Measurements from ENCODE around the gene SPTBN5. TPM values are rescaled to one million over a fixed set of nuclear protein-coding genes. Genes with fewer than 3 reads are reported as not detected.

Gene SPTBN5
- total and polyA plus RNA-seq, 2 experiments from 2014 or later = 0.70 to 2.1 TPM

DNA sequence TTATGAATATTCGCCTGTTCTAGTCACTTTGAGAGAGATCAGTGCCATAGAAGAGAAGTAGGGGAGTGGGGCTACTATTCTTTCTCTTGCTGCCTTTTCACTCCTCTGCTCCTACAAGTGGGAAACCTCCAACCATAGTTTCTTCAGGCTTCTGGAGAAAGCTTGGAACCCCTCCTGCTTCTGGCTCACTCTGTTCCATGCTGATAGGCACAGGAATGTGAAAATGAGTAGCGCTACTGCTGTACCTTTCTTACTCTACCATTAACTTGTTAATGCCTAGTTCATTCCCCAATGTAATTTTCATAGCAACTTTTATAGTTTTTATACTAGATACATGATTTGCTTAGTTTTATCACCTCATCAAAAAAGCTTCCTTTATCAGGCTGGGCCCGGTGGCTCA lies 92.7 kb downstream of the SPTBN5 start:
- Histone ChIP-seq H3K4me3 (no peak overlapping the region), H3K36me3 (peaks cover 4% of the 10 kb centered on the region), H3K4me1 (ENCODE audit: low read depth) (peaks cover 50% of the 10 kb centered on the region), H3K27ac (peak overlapping the region; percentile 92), H3K27me3 (no peaks in the 10 kb centered on the region), H3K9me3 (ENCODE audit: low read depth) (no peaks in the 10 kb centered on the region)
- TF ChIP-seq, protein P1, sequence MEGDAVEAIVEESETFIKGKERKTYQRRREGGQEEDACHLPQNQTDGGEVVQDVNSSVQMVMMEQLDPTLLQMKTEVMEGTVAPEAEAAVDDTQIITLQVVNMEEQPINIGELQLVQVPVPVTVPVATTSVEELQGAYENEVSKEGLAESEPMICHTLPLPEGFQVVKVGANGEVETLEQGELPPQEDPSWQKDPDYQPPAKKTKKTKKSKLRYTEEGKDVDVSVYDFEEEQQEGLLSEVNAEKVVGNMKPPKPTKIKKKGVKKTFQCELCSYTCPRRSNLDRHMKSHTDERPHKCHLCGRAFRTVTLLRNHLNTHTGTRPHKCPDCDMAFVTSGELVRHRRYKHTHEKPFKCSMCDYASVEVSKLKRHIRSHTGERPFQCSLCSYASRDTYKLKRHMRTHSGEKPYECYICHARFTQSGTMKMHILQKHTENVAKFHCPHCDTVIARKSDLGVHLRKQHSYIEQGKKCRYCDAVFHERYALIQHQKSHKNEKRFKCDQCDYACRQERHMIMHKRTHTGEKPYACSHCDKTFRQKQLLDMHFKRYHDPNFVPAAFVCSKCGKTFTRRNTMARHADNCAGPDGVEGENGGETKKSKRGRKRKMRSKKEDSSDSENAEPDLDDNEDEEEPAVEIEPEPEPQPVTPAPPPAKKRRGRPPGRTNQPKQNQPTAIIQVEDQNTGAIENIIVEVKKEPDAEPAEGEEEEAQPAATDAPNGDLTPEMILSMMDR (IDR thresholded peaks at IDR 0.05; ENCODE audit: low read depth, low read length) = no peak
- no peak for DNase-seq (ENCODE audit: low read depth in 1 of 2, low spot score in 1 of 2)

DNA sequence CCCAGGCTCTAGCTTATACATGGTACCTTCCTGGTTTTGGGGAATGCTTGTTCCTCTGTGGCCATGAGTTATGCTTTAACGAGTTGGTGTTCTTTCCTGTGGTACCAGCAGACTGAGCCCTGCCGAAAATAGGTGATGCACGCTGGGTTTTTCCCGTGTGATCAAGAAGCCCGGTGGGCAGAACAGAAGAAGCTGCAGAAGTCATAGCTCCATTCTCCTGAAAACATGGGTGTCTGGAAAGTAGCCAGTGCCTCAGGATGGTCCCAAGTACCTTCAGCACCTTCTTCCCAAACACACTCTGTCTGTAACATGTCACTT lies 94.4 kb downstream of the SPTBN5 start:
- Histone ChIP-seq H3K9me3 (ENCODE audit: low read depth) (no peaks in the 10 kb centered on the region), H3K4me1 (ENCODE audit: low read depth) (peaks cover 44% of the 10 kb centered on the region), H3K4me3 (no peak overlapping the region), H3K36me3 (peaks cover 4% of the 10 kb centered on the region), H3K27me3 (no peaks in the 10 kb centered on the region), H3K27ac (peak overlapping the region; percentile 92)
- no peak for DNase-seq (ENCODE audit: low read depth in 1 of 2, low spot score in 1 of 2)
- TF ChIP-seq, protein P1 (IDR thresholded peaks at IDR 0.05; ENCODE audit: low read depth, low read length) = no peak

DNA sequence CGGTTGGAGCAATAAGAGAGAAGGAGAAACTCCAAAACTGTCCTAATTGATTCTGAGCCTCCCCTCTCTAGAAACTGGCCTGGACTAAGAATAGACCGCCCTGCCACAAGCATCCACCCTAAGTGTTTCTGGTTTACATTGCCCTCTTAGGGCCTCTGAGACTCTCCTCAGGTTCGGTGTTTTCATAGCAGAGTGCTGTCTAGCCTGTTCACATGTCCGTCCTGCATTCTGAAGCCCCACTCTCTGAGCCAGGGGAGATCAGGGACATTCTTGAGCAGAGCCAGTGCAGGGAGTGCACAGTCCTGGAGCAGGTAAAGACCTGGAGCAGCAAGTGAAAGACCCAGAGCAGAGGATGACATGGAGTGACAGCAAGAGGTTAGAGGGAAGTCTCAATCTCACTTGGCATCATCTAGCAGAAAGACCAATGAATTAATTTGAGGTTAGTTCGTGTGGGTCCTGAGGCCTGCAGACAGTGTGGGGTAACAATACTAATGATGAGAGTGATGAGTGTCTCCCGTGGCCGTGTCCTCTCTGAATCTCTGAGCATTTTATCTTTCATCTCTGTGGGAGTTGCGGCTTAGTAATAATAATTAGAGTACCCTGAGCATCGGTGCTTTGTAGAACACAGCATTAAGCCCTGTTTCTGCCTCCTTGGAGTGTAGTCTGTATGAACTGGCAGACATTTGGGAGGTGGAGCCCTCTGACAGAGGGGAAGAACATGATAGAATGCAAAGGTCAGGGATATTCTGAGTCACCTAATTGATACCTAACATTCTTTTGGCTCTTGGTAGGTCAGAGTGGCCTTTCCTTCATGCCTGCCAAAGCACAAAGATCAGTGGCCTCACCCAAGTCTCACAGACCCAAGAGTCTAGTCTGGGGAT lies 95.0 kb downstream of the SPTBN5 start:
- peak in 1 of 2 donors; percentile 84 for DNase-seq (ENCODE audit: low read depth in 1 of 2, low spot score in 1 of 2)
- Histone ChIP-seq H3K27ac (peak overlapping the region; percentile 92), H3K9me3 (ENCODE audit: low read depth) (no peaks in the 10 kb centered on the region), H3K27me3 (no peaks in the 10 kb centered on the region), H3K4me3 (no peak overlapping the region), H3K36me3 (peaks cover 4% of the 10 kb centered on the region), H3K4me1 (ENCODE audit: low read depth) (peaks cover 47% of the 10 kb centered on the region)
- TF ChIP-seq, protein P1 (IDR thresholded peaks at IDR 0.05; ENCODE audit: low read depth, low read length) = no peak

Other genes starting within 250 kb of the SPTBN5 start
- gene MGA, start 233.6 kb downstream of the SPTBN5 start, total RNA-seq = 22.7 and 48.8 TPM in 2 replicates
- gene MGA, start 233.6 kb downstream of the SPTBN5 start, polyA plus RNA-seq = 17.7 and 23.2 TPM in 2 replicates
- 59.5 and 109 TPM in 2 replicates for gene MAPKBP1, start 119.6 kb downstream of the SPTBN5 start, total RNA-seq
- 37.7 and 55.0 TPM in 2 replicates for gene MAPKBP1, start 119.6 kb downstream of the SPTBN5 start, polyA plus RNA-seq
- gene JMJD7, start 66.0 kb downstream of the SPTBN5 start, total RNA-seq = 22.8 and 29.4 TPM in 2 replicates
- 17.4 and 27.6 TPM in 2 replicates for gene JMJD7, start 66.0 kb downstream of the SPTBN5 start, polyA plus RNA-seq
- gene PLA2G4B, start 55.2 kb downstream of the SPTBN5 start, total RNA-seq = 11.8 and 20.1 TPM in 2 replicates
- gene PLA2G4B, start 55.2 kb downstream of the SPTBN5 start, polyA plus RNA-seq = 29.1 and 32.3 TPM in 2 replicates
- gene EHD4, start 78.5 kb upstream of the SPTBN5 start, total RNA-seq = 42.8 and 56.4 TPM in 2 replicates
- gene EHD4, start 78.5 kb upstream of the SPTBN5 start, polyA plus RNA-seq = 47.4 and 70.5 TPM in 2 replicates
- 0.06 TPM in 1 of 2 replicates, not detected in the other for gene PLA2G4E, start 127.0 kb upstream of the SPTBN5 start, total RNA-seq
- gene PLA2G4E, start 127.0 kb upstream of the SPTBN5 start, polyA plus RNA-seq = not detected in 2 replicates
- 0.03 TPM in 1 of 2 replicates, not detected in the other for gene PLA2G4D, start 200.5 kb upstream of the SPTBN5 start, total RNA-seq
- gene PLA2G4D, start 200.5 kb upstream of the SPTBN5 start, polyA plus RNA-seq = 0.16 TPM in 1 of 2 replicates, not detected in the other